Transverse colon (tissue), 3 donors: ENCODE results near the gene ZNRF3.

ENCODE experiments used
- CTCF ChIP-seq, 5 experiments: fragments of 200-600 bp in 3 of 5; fragments of 450-650 bp in 2 of 5; sonication (generic) in 3 of 5; IDR thresholded peaks; 1 replicate in 2 of 5; 2 replicates in 3 of 5; pipeline ENCODE4 v1.5.1; 2016 to 2017; ENCODE audit warnings: antibody characterized with exemption in 5 of 5, inconsistent platforms in 3 of 5, mild to moderate bottlenecking in 2 of 5, moderate library complexity in 1 of 5
- EP300 ChIP-seq: sonication (generic); formaldehyde crosslinking; IDR thresholded peaks from one replicate; pipeline ENCODE4 v1.6.1; 2017; ENCODE audit warnings: antibody characterized with exemption, low read depth
- POLR2A ChIP-seq: fragments of 450-650 bp; IDR thresholded peaks from one replicate; pipeline ENCODE4 v1.6.1; 2016; ENCODE audit warnings: antibody characterized with exemption, mild to moderate bottlenecking, moderate library complexity

GRCh38 chr22:28978158-28978557 is 94.8 kb downstream of the ZNRF3 start:
- TF ChIP-seq CTCF (IDR thresholded peaks at IDR 0.05), result no peak
- no peak for TF ChIP-seq POLR2A
- no peak for TF ChIP-seq EP300
